Loucy (cell line): ENCODE measurements around the gene JARID2.

Experiments
- CTCF ChIP-seq: fragments of 200-600 bp; sonication (generic); conservative IDR thresholded peaks from 2 replicates; pipeline ENCODE4 v1.5.1; 2014; ENCODE audit warnings: mild to moderate bottlenecking, antibody characterized with exemption, low read length
- EZH2phosphoT487 ChIP-seq: fragments of 200-600 bp; IDR thresholded peaks from 2 replicates; pipeline ENCODE4 v1.6.1; 2018; ENCODE audit warnings: antibody characterized with exemption, mild to moderate bottlenecking, moderate library complexity, borderline replicate concordance

GRCh38 chr6:15369838-15370237, 124.0 kb downstream of the JARID2 start:
- no peak for TF ChIP-seq CTCF
- TF ChIP-seq EZH2phosphoT487: no peak
